NB4 (cell line): ENCODE data around the gene STK10.

Source experiments
- DNase-seq: peaks from one replicate; pipeline ENCODE4 v3.0.0; 2010; ENCODE audit warnings: low read depth
- H3K4me3 ChIP-seq: one replicate; pipeline ENCODE4 v1.5.1; 2011; ENCODE audit warnings: mild to moderate bottlenecking, low read depth, low read length, moderate library complexity
- MYC ChIP-seq: IDR thresholded peaks from 2 replicates; pipeline ENCODE4 v1.6.1; 2011; ENCODE audit warnings: low read depth, low read length
- POLR2A ChIP-seq: IDR thresholded peaks from 2 replicates; pipeline ENCODE4 v1.6.1; 2011; ENCODE audit warnings: mild to moderate bottlenecking; ENCODE audit not compliant: insufficient read length; ENCODE audit errors: extremely low read depth
- TF ChIP-seq, protein P1 (sequence below): IDR thresholded peaks from 2 replicates; pipeline ENCODE4 v1.6.1; 2011; ENCODE audit warnings: low read depth, low read length
- TF ChIP-seq, protein P2 (sequence below): IDR thresholded peaks from one replicate; pipeline ENCODE4 v1.5.1; 2012; ENCODE audit warnings: low read depth, low read length

Gene STK10

DNA sequence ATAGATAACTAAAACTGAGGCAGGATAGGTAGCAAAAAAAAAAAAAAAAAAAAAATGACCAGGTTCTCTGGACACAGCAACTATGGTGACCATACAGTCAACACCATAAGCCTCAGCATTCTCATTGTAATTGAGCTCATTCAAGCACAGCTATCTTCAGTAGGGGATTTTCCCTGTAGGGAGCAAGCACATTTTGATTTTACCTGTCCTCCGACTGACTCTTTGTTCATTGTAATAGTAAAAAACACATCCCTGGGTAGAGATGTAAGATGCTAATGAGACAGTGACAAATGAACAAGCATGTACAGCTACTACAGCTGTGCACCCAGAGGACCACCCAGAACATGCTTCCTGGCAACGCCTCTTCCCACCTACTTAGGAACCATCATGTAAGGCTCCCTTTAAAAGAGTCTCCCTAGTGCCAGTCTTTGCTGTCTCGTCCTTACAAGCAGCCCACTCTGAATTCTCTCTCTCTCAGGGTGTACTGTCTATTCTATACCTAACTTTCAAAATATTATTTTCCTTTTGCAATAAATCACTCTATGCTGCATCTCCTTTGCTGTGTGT lies 116.6 kb downstream of the STK10 start:
- TF ChIP-seq, protein P1, sequence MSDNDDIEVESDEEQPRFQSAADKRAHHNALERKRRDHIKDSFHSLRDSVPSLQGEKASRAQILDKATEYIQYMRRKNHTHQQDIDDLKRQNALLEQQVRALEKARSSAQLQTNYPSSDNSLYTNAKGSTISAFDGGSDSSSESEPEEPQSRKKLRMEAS = no peak
- TF ChIP-seq, protein P2, sequence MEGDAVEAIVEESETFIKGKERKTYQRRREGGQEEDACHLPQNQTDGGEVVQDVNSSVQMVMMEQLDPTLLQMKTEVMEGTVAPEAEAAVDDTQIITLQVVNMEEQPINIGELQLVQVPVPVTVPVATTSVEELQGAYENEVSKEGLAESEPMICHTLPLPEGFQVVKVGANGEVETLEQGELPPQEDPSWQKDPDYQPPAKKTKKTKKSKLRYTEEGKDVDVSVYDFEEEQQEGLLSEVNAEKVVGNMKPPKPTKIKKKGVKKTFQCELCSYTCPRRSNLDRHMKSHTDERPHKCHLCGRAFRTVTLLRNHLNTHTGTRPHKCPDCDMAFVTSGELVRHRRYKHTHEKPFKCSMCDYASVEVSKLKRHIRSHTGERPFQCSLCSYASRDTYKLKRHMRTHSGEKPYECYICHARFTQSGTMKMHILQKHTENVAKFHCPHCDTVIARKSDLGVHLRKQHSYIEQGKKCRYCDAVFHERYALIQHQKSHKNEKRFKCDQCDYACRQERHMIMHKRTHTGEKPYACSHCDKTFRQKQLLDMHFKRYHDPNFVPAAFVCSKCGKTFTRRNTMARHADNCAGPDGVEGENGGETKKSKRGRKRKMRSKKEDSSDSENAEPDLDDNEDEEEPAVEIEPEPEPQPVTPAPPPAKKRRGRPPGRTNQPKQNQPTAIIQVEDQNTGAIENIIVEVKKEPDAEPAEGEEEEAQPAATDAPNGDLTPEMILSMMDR = no peak
- no peak for TF ChIP-seq POLR2A
- TF ChIP-seq MYC = no peak
- DNase-seq = no peak
- H3K4me3 ChIP-seq = no peak overlapping the region

DNA sequence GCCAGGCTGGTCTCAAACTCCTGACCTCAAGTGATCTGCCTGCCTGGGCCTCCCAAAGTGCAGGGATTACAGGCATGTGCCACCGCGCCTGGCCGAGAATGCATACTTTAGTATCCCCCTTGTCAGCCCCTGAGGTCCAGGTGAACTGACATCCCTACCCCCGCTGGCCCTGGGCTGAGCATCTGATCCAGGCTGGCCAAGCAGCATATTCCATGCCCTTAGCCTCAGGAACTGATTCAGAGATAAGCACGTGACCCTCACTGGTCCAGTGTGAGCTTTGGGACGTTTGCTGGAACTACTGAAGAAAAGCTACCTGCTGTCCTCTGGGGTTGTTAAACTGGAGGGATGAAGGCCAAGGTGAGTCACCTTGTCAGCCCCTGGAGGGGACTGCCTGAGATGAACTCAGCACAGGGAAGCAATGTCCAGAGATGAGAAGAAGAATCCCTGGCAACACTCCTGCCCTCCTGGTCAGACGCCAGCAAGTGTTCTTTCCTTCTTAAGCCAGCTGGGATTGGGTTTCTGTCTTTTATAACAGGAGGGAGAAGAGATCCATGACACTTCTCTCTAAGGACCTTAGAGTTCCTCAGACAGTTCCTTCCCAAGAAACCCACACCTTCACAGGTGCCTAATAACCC lies 122.5 kb downstream of the STK10 start:
- no peak overlapping the region for H3K4me3 ChIP-seq
- TF ChIP-seq POLR2A (no peak), MYC (no peak)
- TF ChIP-seq, protein P1 = no peak
- TF ChIP-seq, protein P2 = no peak
- no peak for DNase-seq

DNA sequence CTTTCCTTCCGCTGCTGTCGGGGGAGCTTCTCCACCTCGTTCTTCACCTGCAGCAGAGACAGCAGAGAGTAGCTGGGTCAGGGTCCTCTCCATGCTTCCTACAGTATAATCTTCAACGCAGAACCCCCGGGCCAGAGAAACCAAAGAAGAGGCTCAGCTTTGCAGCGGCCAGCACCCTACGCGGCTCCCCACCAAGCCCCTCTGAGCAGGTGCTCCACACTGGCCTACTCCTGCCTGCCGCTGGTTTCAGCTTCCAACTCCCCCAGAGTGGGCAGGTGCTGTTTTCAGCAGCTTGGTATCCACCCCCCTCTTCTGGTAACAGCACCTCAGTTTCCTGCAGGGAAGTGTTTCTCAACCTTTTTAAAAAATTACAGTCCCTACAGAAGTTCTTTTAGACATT lies 123.3 kb downstream of the STK10 start:
- no peak for DNase-seq
- TF ChIP-seq, protein P1 = no peak
- TF ChIP-seq, protein P2 = no peak
- TF ChIP-seq MYC (no peak), POLR2A (no peak)
- H3K4me3 ChIP-seq = no peak overlapping the region

GRCh38 chr5:172064358-172064757 lies 123.7 kb downstream of the STK10 start:
- TF ChIP-seq, protein P1 = no peak
- TF ChIP-seq, protein P2 = no peak
- TF ChIP-seq POLR2A (no peak), MYC (no peak)
- no peak for DNase-seq
- no peak overlapping the region for H3K4me3 ChIP-seq

GRCh38 chr5:172063463-172064235 lies 124.4 kb downstream of the STK10 start:
- no peak for DNase-seq
- no peak overlapping the region for H3K4me3 ChIP-seq
- TF ChIP-seq, protein P2 = no peak
- TF ChIP-seq MYC (no peak), POLR2A (no peak)
- TF ChIP-seq, protein P1 = no peak
